GM19468 (cell line): ENCODE data around the gene RAI1.
A peak's percentile ranks its signal among the peaks of the same experiment; 100 is the strongest.

Source experiments
- ATAC-seq: cut with Tn5 transposase; IDR thresholded peaks from one replicate; pipeline ENCODE4 v1.9.1; 2021; ENCODE audit warnings: mild to moderate bottlenecking, moderate library complexity, moderate number of reproducible peaks; ENCODE audit not compliant: unreplicated experiment; ENCODE audit errors: extremely low read depth

The RAI1 gene

GRCh38 chr17:17848311-17849082 is 167.2 kb downstream of the RAI1 start:
- no peak for ATAC-seq

GRCh38 chr17:17849147-17849820 is 168.0 kb downstream of the RAI1 start:
- ATAC-seq, result peak; percentile 36

GRCh38 chr17:17849845-17850373 is 168.7 kb downstream of the RAI1 start:
- no peak for ATAC-seq

GRCh38 chr17:17851103-17852002 is 170.1 kb downstream of the RAI1 start:
- ATAC-seq, result no peak

GRCh38 chr17:17852930-17853329 is 171.7 kb downstream of the RAI1 start:
- no peak for ATAC-seq

- ATAC-seq, result no peak
These were observed 172.7 kb downstream of the RAI1 start for GRCh38 chr17:17853811-17854447.

- no peak for ATAC-seq
These were observed 174.7 kb downstream of the RAI1 start for GRCh38 chr17:17855976-17856375.

- ATAC-seq, result no peak
These were observed 175.1 kb downstream of the RAI1 start for GRCh38 chr17:17856386-17856785.

GRCh38 chr17:17857496-17857895 is 176.2 kb downstream of the RAI1 start:
- no peak for ATAC-seq

GRCh38 chr17:17859909-17860765 is 178.9 kb downstream of the RAI1 start:
- no peak for ATAC-seq

- no peak for ATAC-seq
These were observed 179.5 kb downstream of the RAI1 start for GRCh38 chr17:17860766-17861107.
